GM12872 (cell line): ENCODE measurements around the gene TCF25.

Experiments used
- CTCF ChIP-seq: IDR thresholded peaks from 3 replicates; pipeline ENCODE4 v1.5.1; 2011; ENCODE audit warnings: low read depth, mild to moderate bottlenecking, low read length, moderate library complexity; ENCODE audit not compliant: insufficient read depth

Gene TCF25

GRCh38 chr16:89883346-89884040 lies 10.1 kb downstream of the TCF25 start:
- no peak for TF ChIP-seq CTCF

- TF ChIP-seq CTCF, result no peak
Measured at GRCh38 chr16:89884041-89884421, 10.6 kb downstream of the TCF25 start.

- TF ChIP-seq CTCF, result no peak
Measured at GRCh38 chr16:89887243-89887642, 13.9 kb downstream of the TCF25 start.

- no peak for TF ChIP-seq CTCF
Measured at GRCh38 chr16:89890200-89890599, 16.8 kb downstream of the TCF25 start.

- no peak for TF ChIP-seq CTCF
Measured at GRCh38 chr16:89890886-89891657, 17.7 kb downstream of the TCF25 start.

GRCh38 chr16:89892055-89892630 lies 18.8 kb downstream of the TCF25 start:
- no peak for TF ChIP-seq CTCF

GRCh38 chr16:89892635-89893034 lies 19.2 kb downstream of the TCF25 start:
- TF ChIP-seq CTCF, result no peak
